Putamen (tissue), 1 donor: ENCODE measurements around the gene ANKEF1.
"Not testable (repeated sequence)": the region's sequence is repeated elsewhere in the genome, so short reads cannot be mapped to it uniquely, and the experiment has no call there.

Source experiments
- DNase-seq: peaks from one replicate; pipeline ENCODE4 v3.0.0-alpha.2; 2016; ENCODE audit warnings: low spot score

Gene ANKEF1

GRCh38 chr20:10032269-10032668 is 2.5 kb upstream of the ANKEF1 start:
- DNase-seq = not testable (repeated sequence)

- DNase-seq = no peak
Observed at GRCh38 chr20:10033905-10034650, 709 bp upstream of the ANKEF1 start.

GRCh38 chr20:10036321-10036720 is 1.5 kb downstream of the ANKEF1 start:
- not testable (repeated sequence) for DNase-seq

GRCh38 chr20:10040070-10040975 is 5.5 kb downstream of the ANKEF1 start:
- no peak for DNase-seq

GRCh38 chr20:10042086-10042485 is 7.3 kb downstream of the ANKEF1 start:
- no peak for DNase-seq

- no peak for DNase-seq
Observed at GRCh38 chr20:10047427-10047826, 12.6 kb downstream of the ANKEF1 start.

GRCh38 chr20:10051185-10051584 is 16.4 kb downstream of the ANKEF1 start:
- DNase-seq = no peak

- DNase-seq = no peak
Observed at GRCh38 chr20:10059006-10059405, 24.2 kb downstream of the ANKEF1 start.

GRCh38 chr20:10060226-10060625 is 25.4 kb downstream of the ANKEF1 start:
- DNase-seq = no peak

GRCh38 chr20:10061641-10062040 is 26.9 kb downstream of the ANKEF1 start:
- DNase-seq = no peak

- no peak for DNase-seq
Observed at GRCh38 chr20:10063482-10063881, 28.7 kb downstream of the ANKEF1 start.

- DNase-seq = no peak
Observed at GRCh38 chr20:10064611-10065010, 29.8 kb downstream of the ANKEF1 start.

GRCh38 chr20:10065154-10065833 is 30.5 kb downstream of the ANKEF1 start:
- DNase-seq = no peak

GRCh38 chr20:10067321-10067720 is 32.5 kb downstream of the ANKEF1 start:
- no peak for DNase-seq

- DNase-seq = peak; percentile 83
Observed at GRCh38 chr20:10074513-10074912, 39.7 kb downstream of the ANKEF1 start.

GRCh38 chr20:10075606-10076005 is 40.8 kb downstream of the ANKEF1 start:
- no peak for DNase-seq

- DNase-seq = no peak
Observed at GRCh38 chr20:10076126-10077080, 41.6 kb downstream of the ANKEF1 start.

GRCh38 chr20:10077081-10077471 is 42.3 kb downstream of the ANKEF1 start:
- DNase-seq = no peak

GRCh38 chr20:10077886-10078285 is 43.1 kb downstream of the ANKEF1 start:
- DNase-seq = no peak

GRCh38 chr20:10078403-10078802 is 43.6 kb downstream of the ANKEF1 start:
- DNase-seq = no peak

- DNase-seq = no peak
Observed at GRCh38 chr20:10079964-10080363, 45.2 kb downstream of the ANKEF1 start.
